NCI-H1436 (cell line): Measurements from ENCODE around the gene PREB.
"Not testable (repeated sequence)": the region's sequence is repeated elsewhere in the genome, so short reads cannot be mapped to it uniquely, and the experiment has no call there.

ENCODE experiments used
- DNase-seq: peaks from one replicate; lab custom pipeline; 2025; lab: John Stamatoyannopoulos, UW

Gene PREB

DNA sequence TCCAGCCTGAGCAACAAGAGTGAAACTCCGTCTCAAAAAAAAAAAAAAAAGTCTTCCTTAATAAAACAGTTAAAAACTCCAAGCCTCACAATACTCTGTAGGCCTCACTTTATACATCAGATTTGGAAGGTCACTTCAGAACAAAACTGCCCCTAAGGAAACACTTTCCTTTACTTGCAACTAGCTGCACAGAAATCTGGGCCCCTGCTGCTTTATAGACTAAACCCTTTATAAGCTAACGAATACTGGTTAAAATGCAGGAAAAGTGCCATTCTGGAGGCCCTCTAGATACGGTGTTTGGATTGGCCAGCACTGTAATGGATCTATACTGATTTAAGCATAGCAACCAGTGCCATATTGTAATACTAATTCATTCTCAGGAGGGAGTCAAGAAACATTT, 9.3 kb downstream of the PREB start:
- DNase-seq, result no peak

GRCh38 chr2:27123302-27124150, 10.9 kb downstream of the PREB start, which contains the start of gene ABHD1:
Gene ABHD1 (plus strand): TSS chr2:27123815. CDS start chr2:27123949, 134 bp downstream.
- no peak for DNase-seq

- DNase-seq, result no peak
These were observed 11.6 kb downstream of the PREB start for GRCh38 chr2:27122791-27123190.

GRCh38 chr2:27121906-27122305, 12.5 kb downstream of the PREB start:
- no peak for DNase-seq

DNA sequence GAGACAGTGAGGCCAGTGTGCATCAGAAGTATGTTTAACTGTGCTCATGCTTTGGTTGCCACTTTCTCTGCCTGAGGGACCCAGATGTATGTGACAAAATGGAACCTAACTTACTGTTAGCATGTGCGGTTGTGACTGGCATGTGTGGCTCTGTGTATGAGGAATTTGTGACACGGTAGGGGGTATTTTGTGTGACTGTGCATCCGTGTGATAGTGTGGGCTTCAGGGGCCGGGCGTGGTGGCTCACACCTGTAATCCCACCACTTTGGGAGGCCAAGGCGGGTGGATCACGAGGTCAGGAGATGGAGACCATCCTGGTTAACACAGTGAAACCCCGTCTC, 15.1 kb downstream of the PREB start:
- DNase-seq, result not testable (repeated sequence)

- DNase-seq, result no peak
These were observed 15.7 kb downstream of the PREB start, which contains the start of gene CGREF1 for GRCh38 chr2:27118525-27119329. Gene CGREF1 (minus strand): TSS chr2:27119128. CDS start chr2:27104366, 14,762 bp downstream.

DNA sequence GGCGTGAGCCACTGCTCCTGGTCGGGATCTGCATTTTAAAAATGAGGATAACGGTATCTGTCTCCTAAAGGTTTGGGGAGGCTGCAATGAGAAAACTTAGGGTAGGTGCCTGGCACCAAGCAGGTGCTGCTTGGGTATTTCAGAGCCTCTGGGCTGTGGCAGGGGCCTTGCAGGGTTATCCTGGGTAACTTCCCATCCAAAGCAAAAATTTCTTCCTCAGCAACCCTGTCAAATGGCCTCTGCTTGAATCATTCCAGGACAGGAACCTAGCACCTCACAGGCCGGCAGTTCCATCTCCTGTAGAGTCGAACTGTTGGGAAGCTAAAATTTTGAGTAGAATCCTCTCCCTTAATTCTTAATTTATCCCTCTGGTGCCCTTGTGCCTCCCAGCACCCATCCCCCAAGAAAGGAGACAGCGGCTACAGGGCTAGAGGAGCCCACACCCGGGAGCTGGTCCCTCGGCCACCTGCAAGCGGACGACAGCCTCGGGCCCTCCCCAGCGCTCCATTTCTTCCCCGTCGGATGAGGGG, 16.4 kb downstream of the PREB start:
- DNase-seq, result no peak

GRCh38 chr2:27115519-27115918, 18.9 kb downstream of the PREB start:
- DNase-seq, result no peak

- DNase-seq, result not testable (repeated sequence)
These were observed 22.9 kb downstream of the PREB start for GRCh38 chr2:27111392-27112078.

- not testable (repeated sequence) for DNase-seq
These were observed 23.7 kb downstream of the PREB start for GRCh38 chr2:27110603-27111352.

GRCh38 chr2:27109083-27109482, 25.4 kb downstream of the PREB start:
- no peak for DNase-seq

DNA sequence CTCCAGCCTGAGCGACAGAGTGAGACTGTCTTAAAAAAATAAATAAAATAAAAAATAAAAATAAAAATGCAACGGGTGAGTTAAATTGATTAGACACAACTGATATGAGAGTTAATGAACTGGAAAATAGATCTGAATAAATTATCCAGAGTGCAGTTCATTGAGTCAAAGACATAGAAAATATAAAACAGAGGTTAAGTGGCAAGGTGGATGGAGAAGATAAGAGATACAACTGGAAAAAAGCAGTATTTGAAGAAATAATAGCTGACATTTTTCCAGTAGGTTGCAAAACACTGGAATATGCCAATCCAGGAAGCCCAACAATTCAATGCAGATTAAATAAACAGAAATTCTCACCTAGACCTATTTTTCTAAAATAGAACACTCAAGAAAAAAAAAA, 26.2 kb downstream of the PREB start:
- DNase-seq, result no peak

DNA sequence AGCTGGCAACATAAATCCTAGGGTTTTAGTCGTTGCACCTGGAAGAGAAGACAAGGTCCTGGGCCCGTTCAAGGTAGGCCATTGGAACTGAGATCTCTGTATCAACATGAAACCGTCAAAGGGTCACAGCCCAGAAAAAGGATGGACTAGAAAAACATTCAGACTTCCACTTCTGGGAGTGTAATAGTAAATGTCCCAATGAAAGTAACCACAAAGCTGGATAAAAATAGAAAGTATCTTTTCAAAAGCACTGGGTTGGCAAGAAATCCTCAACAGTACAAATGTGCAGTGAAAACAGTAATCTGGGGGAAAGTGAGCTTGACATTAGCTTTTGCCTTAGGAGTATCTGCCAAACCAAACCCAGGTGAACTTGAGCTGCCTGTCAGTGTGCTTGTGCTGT, 28.5 kb downstream of the PREB start:
- no peak for DNase-seq

DNA sequence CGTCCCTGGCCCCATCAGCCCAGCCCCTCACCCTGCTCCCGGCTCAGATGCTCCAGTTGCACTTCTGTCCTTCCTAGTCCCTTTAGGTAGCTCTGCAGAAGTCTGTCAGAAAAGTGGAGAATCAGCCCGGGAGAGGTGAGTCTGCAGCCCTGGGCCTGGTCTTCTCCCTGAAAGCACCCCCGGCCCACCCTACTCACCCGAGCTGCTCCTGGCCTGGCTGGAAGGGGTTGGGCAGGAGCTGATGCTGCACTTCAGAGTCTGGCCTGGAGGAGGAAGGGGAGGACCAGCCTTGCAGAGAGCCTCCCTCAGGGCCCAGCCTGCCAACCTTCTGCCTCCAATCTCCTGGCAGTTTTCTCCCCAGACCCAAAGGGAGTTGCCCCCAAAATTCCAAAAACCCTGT, 32.1 kb downstream of the PREB start:
- DNase-seq, result no peak

DNA sequence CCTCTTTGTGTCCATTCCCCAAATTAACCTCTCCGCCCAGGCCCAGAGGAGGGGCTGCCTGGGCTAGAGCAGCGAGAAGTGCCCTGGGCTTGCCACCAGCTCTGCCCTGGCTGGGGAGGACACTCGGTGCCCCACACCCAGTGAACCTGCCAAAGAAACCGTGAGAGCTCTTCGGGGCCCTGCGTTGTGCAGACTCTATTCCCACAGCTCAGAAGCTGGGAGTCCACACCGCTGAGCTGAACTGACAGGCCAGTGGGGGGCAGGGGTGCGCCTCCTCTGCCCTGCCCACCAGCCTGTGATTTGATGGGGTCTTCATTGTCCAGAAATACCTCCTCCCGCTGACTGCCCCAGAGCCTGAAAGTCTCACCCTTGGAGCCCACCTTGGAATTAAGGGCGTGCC, 34.4 kb downstream of the PREB start:
- no peak for DNase-seq

- DNase-seq, result no peak
These were observed 35.0 kb downstream of the PREB start for GRCh38 chr2:27099334-27099955.

DNA sequence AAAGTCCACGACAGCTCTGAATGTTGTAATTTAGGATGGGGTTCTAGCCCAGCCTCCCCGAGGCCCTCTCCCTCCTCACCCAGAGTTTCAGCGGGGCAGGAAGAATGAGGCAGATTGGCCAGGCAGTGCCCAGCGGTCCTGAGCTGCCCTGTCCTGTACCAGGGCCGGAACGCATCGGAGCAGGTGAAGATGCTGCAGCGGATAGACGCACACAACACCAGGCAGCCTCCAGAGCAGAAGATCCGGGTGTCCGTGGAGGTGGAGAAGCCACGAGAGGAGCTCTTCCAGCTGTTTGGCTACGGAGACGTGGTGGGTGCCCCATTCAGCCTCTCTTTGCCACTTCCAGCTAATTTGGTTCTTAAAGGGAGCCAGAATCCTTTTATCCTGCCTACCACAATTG, 37.1 kb downstream of the PREB start:
- no peak for DNase-seq

DNA sequence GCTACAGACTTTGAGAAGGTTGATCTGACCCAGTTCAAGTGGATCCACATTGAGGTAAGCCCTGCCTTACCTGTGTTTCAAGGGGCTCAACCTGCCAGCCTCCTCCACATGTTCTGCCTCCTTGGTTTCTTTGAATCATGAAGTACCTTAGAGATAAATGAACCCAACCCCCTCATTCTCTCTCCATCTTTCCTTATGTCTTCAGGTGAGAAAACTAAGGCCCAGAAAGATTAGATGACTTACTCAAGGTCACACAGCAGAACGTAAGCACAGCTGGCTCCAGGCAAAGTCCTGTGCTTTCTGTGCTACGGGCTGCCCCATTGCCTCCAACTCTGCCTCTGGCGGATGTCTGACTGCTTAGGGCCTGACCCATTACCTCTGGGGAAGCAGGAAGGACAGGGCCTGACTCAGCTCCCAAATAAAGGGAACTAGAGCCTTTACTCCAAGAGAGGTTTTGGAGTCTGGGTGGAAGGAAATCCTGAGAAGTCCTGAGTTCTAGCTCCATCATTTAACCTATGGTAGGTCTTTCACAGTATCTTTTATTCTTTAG, 37.6 kb downstream of the PREB start:
- no peak for DNase-seq

DNA sequence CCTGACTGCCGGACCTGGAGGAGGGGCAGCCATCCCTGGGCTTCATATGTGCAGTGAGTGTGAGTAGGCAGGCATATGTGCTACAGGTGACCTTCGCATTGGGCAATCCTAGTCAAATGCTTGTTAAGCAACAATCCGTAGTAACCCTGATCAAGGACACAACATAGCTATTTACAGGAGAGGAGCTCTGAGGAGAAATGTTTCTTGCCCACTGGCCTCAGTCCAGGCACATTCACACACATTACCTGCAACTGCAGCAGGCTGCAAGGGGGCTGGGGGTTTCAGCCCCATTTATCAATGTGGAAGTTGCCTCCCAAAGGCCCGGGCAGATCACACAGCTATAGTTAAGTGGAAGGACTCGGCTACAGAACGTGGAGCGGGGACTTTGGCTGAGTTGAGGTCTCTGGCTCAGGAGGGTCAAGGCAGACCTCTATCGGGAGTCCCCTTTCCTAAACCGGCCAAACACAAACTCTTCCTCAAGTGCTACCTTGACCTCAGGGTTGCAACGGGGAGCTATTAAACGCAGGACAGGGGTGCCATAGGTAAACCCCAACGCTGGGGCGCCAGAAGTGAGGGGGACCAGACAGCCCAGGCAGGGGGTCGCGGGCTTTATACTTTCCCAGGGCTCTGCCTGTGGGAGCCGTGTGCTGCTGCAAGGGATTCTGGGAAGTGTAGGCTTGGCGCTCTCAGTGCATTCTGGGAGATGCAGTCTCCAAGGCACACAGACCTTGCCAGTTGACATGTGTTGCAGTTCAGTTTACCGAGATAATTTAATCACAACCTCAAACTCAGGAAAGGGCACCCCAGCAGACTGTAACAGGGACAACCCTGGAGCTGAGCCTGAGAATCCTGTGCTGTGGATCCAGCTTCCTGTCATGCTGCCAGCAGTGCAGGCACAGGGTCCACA, 38.4 kb downstream of the PREB start:
- DNase-seq, result no peak

GRCh38 chr2:27095427-27095744, 39.0 kb downstream of the PREB start:
- DNase-seq, result no peak
